ENCODE results near the gene PTPRG.

Gene PTPRG

GRCh38 chr3:61618871-61619270 is 57.5 kb downstream of the PTPRG start:
- DNase-seq (ENCODE audit: low spot score): no peak

DNA sequence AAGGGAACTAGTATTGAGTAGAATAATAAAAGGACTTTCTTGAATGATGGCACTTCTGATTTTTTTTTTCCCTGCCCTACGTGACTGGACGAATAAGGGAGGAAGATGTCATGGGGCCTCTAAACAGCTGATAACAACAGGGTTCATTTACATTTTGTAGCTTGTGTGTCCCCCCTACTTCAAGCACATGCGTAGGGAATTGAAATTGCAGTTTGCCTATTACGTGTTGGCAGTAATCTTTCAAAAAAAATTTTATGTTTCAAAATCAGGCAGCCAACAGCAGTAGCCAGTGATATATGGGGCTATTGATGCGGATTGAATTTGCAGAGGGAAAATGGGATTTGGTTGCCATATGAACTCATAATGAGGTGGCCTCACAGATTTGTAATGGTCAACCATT is 58.7 kb downstream of the PTPRG start:
- no peak for DNase-seq (ENCODE audit: low spot score)

DNA sequence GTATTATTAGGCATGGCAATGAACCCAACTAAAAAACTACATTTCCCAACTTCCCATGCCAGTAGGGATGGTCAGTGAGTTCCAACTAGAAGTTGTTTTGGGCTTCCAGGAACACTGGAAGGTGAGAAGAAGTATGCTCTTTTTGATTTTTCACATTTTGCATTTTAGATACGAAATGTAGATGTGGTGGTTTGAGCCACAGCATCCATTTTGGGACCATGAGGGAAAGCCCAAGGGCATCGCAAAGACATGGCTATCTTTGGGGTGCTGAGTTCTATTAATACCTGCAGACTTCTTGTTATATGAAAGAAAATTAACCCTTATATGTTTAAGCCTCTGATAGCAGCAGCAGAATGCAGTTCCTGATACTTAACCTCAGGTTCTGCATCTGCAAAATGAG is 62.9 kb downstream of the PTPRG start:
- DNase-seq (ENCODE audit: low spot score): no peak

DNA sequence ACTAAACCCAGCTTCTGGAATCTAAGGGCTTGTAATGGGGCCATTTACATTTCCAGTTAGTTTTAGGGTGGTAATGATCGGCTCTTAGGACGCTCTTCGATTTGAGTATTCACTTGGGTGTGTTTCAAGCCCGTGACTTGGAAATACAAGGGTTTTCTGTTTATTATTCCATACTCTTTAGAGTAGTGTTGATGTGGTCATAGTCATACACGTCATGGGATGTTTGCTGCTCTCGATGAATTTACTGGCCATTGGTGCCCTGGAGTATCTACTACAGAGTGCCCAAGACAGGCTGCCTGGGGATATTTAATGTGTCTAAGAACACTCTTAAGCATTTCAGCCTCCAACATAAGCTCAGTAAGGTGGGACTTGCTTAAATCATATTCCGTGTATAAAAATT is 64.1 kb downstream of the PTPRG start:
- no peak for DNase-seq (ENCODE audit: low spot score)

DNA sequence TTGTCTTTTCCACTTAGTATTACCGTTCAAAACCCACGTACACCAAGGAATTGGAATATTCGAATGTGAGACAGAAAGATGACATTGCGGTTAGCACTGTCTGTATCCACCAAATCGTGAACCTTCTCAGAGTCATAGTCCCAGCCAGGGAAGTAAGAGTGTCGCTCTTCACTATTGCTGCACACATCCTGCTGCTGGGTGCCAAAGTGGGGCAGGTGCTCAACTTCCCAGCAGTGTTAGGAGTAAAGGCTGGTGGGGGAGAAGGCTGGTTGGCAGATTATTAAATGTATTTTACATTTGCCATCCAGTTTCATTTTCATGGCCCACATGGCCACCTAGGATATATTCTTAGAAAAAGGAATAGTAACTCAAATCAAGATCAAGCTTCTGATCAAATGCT is 65.1 kb downstream of the PTPRG start:
- no peak for DNase-seq (ENCODE audit: low spot score)

DNA sequence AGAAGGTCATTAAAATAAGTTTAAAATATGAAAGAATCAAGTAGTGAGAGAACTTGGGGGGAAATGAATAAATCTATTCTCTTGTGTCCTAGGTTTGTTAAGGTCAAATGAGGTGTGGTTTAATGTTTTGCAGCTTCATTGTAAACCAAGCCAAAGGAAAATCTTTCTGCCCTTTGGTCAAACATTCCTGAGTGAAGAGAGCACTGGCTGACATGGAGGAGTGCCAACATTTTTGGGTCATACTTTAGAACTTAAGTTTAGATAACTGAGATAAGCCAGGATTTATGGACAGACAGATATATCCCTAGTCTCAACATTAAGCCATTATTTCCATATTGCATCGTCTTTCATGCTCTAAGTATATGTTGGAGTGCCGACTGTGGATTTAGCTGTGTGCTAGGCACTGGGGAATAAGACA is 66.4 kb downstream of the PTPRG start:
- no peak for DNase-seq (ENCODE audit: low spot score)

DNA sequence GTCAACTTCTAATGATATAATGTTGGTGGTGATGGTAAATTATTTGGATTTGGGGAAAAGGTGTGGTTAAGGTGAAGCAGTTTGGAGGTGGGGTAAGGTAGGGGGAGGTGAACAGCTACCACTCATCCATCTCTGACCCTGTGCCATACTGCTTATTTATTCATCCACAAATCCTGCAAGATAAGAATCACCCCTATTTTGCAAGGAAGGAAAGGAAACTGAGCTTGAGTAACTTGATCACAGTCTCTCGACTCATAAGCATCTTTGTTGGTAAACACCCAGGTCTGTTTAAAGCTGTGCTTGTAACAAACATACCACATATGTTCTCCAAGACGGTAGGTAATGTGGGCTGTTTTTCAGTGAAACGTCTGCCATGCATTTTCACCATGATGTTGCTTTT is 67.3 kb downstream of the PTPRG start:
- no peak for DNase-seq (ENCODE audit: low spot score)

DNA sequence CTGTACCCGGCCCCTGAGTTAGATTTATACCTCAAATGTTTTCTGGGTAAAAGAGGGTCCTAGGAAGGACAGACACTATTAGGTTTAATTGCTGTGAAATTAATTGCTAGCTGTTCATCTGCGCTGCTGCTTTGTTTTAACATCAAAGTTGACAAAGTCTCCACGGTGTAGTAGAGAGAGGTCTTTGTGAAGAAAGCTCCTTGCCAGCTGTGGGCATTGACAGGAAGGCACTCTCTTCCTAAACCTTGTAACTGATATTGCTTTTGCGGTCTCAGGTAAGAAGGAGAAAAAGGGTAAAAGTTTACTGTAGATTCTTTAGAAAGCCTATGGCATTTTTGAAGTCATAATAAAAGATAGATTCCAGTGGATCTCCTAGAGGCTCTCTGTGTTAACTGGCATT is 68.1 kb downstream of the PTPRG start:
- DNase-seq (ENCODE audit: low spot score): no peak

GRCh38 chr3:61631108-61631769 is 69.9 kb downstream of the PTPRG start:
- DNase-seq (ENCODE audit: low spot score): no peak

GRCh38 chr3:61632568-61633175 is 71.3 kb downstream of the PTPRG start:
- DNase-seq (ENCODE audit: low spot score): no peak

- no peak for DNase-seq (ENCODE audit: low spot score)
Observed at GRCh38 chr3:61634678-61635077, 73.3 kb downstream of the PTPRG start.

DNA sequence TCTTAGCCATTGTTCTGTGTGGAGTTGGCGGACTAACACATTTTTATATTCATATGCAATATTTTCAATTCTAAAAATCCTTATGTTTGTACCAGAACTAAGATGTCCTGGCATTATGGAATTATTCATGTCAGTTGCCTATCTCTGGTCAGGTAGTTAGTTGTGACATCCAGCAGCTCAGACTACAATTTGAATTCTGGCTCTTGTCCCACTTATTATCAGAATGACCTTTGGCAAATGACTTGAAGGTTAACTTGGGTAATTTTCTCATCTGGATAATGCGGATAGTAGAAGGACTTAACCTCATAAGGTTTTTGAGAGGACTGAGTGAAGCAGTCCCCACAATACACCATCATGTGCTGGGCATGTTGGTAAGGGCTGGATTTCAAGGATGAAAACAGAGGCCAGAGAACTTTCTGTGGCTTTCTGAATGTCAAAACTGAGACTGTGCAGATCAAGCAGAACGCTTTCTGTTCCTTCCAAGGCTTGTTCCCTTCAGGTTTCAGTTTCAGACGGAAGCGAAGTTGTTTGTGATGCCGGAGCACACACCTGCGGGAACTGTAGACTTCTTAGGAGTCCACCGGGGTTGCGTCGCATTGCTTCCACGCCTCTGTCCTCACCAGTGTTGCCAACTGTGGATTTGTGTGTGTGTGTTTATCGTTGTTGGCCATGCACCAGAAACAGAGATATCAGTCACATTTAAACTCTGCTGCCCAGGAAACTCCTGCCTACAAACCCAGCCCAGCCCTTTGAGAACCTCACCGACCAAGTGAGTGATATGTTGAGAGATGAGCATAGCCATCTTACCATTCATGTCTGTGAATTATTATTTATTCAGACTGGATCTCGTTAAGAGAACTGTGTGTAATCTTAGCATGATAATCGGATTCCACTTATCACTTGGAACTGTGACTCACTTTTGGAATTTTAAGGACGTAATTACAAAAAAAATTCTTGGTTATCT is 76.0 kb downstream of the PTPRG start:
- DNase-seq (ENCODE audit: low spot score): no peak

GRCh38 chr3:61638741-61639140 is 77.4 kb downstream of the PTPRG start:
- DNase-seq (ENCODE audit: low spot score): no peak

- DNase-seq (ENCODE audit: low spot score): no peak
Observed at GRCh38 chr3:61639991-61640390, 78.6 kb downstream of the PTPRG start.

GRCh38 chr3:61645148-61645547 is 83.8 kb downstream of the PTPRG start:
- DNase-seq (ENCODE audit: low spot score): no peak

DNA sequence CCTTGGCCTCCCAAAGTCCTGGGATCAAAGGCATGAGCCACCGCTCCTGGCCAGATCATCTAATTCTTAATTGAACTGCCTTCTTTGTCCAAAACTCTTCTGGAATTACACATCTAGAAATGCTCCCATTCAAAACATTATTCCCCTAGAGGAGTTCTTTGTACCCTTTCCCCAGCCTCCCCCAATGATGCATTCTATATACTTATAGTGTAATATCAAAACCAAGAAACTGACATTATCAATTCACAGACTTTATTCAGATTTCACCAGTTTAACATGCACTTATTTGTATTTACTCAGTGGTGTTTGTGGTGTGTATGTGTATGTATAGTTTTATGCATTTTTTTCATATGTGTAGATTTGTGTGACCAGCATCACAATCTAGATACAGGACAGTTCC is 85.0 kb downstream of the PTPRG start:
- no peak for DNase-seq (ENCODE audit: low spot score)

GRCh38 chr3:61646851-61647525 is 85.6 kb downstream of the PTPRG start:
- DNase-seq (ENCODE audit: low spot score): no peak

DNA sequence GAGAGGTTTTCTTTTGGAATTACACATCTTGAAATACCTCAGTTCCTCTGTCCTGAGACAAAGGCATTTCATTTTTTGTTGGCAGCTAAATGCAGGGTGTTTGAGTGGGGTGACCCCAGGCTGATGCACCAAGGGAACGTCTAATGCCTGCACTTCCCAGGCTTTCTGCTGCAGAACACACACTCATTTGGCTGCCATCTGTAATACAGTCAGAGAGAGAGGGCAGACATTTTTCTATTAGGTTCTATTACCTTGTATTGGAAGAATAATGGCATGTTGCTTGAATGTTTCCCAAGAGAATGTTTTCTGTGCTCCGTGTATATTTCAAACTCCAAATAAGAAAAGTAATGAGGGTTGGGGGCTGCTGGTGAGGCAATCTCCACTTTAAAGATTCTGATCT is 87.1 kb downstream of the PTPRG start:
- DNase-seq (ENCODE audit: low spot score): no peak

DNA sequence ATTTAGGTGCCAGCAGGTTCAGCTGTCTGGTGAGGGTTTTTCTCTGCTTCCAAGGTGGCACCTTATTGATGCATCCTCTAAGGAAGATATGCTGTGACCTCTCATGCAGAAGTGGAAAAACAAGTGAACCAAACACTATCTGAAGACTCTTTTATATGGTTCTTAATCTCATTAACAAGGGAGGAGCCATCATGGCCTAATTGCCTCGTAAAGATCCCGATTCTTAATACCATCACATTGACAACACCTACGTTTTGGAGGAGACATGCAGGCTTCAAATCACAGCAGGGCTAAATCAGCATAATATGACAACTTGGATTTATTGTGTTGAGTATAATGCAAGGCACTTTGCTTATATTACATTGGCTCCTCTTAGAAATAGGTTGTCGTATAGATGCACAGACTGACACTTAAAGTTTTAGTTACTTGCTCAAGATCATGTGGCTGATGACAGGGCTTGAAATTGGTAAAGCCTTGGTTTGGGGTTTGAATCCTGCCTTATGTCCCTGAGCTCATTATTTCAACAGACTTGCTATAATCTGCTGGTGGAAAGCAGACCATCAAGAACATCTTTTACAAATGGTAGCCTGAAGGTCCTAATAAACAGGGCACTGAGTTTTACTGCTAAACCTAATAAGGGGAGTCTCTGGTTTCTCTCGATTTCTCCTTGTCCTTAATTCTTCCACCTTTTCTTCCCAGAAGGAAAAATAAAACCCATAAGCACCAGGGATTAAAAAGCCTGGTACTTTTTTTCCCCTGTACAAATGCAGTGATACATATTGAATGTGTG is 88.2 kb downstream of the PTPRG start:
- no peak for DNase-seq (ENCODE audit: low spot score)

DNA sequence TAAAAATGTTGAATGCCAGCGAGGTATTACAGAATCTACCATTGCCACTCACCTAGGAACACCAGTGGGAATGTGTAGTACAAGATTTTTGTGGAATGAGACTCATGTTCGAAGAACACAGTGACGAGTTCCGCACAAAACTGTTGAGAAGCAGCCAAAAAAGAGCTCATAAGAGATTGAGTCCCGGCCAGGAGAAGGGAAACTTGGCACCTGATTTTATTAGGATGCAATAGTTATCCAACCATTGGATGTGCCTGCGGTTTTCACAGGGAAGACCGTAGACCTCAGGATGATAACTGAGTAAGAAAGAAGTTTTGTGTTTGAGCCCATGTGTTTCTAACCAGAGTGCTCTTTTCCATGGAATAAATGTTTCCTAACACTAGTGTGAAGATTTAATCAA is 88.9 kb downstream of the PTPRG start:
- no peak for DNase-seq (ENCODE audit: low spot score)

- no peak for DNase-seq (ENCODE audit: low spot score)
Observed at GRCh38 chr3:61650719-61651410, 89.5 kb downstream of the PTPRG start.

Data from CD4-positive, alpha-beta T cell treated with Interleukin-15 for 4 hours (primary cell).